T-helper 9 cell (primary cell): Measurements from ENCODE around the gene TMCC1.
A peak's percentile ranks its signal among the peaks of the same experiment; 100 is the strongest.
"Not testable (repeated sequence)": the region's sequence is repeated elsewhere in the genome, so short reads cannot be mapped to it uniquely, and the experiment has no call there.

Source experiments
- DNase-seq: peaks from one replicate; pipeline ENCODE4 v3.0.0-alpha.2; 2020

Gene TMCC1

DNA sequence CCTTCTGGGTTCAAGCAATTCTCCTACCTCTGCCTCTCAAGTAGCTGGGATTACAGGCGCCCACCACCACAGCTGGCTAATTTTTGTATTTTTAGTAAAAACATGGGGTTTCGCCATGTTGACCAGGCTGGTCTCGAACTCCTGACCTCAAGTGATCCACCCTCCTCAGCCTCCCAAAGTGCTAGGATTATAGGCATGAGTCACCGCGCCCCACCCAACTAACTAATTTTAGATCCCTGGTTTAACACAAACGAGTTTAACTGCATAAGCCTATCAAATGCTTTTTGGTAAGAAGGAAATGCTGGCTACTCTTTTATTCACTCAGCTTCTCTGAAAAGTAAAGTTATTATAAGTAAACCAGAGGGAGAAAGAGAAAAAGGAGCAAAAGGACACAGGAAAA lies 61.6 kb downstream of the TMCC1 start:
- DNase-seq = not testable (repeated sequence)

GRCh38 chr3:129831503-129831902 lies 62.0 kb downstream of the TMCC1 start:
- no peak for DNase-seq

DNA sequence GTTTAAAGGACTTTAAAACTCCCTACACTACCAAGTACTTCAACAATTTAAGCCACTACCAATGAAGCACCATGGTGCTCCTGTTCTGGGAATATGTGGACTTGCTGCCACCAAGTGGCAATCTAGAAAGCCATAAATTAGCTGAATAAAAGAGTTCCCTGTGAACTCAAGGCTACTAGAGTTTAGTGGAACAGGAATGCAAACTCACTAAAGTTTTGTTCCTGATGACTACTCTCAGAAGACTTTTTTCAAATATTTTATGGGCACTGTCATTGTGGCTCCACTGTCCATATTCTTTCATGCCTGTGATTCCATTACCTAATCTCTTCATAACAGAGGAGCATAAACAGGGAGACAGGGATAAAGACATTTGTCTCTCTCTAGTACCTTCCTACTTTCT lies 63.9 kb downstream of the TMCC1 start:
- DNase-seq = no peak

DNA sequence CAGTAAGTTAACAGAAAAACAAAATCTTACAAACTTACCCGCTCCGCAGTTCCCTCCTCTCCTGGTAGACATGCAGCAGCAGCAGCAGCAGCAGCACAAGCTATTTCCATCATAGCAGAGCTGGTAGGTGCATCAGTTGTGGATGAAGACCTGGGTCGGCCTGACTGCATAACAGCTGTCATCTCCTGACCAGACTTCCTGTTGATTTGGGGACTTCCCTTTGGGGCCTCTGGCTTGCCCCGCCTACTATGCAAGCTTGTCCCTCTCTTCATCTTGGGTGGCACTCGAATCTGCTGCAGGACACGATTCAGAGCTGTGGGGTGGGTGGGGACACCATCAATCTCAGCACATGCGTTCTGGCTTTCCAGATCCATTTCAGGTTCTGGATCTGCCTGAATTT lies 65.7 kb downstream of the TMCC1 start:
- peak; percentile 3 for DNase-seq

DNA sequence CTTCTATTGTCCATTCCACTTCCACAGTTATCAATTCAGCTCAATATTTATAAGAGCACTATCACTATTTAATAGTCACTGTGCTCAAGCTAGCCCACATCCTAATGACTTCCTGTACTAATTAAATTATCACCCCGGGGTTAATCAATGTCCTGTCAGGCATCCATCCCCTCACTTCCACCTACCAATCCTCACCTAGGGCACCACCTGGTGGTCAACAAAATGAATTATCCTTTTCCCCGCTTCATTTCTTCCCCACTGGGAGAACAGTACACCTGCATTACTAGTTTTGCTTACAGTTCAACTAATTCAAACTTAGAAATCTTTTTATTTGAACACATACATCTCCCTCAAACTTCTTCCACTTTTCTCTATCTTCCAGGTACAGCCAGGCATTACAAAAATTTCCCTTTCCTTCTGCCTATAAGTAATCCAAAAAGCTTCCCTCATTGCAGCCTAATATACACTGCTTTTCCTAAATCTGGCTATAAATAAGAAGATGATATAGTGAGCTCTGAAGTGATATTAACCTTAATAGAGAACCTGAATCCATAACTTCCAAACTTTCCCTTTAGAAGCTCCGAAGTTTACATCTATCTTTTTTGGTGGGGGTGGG lies 68.5 kb downstream of the TMCC1 start:
- peak; percentile 22 for DNase-seq

DNA sequence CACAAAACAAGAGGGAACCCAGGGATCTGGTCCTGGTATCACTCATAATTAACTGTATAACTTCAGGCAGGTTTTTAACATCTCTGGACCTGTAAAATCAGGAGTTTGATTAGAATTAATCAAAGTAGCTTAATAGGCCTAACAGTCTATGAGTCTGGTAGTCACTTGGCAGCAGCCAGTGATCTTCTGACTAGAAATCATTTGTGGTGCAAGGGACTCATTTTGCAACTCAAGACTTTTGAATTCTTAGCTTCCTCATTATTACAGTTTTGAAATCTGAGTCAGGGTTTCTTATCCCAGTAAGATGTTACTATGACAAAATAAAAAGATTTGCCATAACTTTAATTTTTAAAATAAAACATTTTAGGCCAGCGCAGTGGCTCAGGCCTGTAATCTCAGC lies 70.8 kb downstream of the TMCC1 start:
- DNase-seq = no peak

GRCh38 chr3:129822241-129822640 lies 71.3 kb downstream of the TMCC1 start:
- no peak for DNase-seq

- no peak for DNase-seq
Observed at GRCh38 chr3:129820587-129820986, 72.9 kb downstream of the TMCC1 start.

GRCh38 chr3:129812589-129812988 lies 80.9 kb downstream of the TMCC1 start:
- DNase-seq = no peak

DNA sequence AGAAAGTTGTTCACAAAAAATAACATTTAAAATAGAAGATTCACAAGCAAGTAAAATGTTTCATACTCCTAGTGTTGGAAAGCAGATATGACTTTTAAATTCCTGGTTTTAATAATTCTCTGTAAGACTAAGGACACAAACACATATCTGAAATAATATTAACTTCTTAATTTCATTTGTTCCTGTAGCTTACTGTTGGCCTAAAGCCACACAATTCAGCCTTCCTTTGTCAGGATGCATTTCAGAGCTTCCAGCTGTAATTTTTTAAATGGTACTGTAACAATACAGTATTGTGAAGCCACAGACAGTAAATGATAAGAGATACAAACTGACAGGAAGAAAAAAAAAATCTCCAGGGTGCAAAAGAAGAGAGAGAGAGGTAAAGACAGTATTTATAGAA lies 84.2 kb downstream of the TMCC1 start:
- no peak for DNase-seq

DNA sequence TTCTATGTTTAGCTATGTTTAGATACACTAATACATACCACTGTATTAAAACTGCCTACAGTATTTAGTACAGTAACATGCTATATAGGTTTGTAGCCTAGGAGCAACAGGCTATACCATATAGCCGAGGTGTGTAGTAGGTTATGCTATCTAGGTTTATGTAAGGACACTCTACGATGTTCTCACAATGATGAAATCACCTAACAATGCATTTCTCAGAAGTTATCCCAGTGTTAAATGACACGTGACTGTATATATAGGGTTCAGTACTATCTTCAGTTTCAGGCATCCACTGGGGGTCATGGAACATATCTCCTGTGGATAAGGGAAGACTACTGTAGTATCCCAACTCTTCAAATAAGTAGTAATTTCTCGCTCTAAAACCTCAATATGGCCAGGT lies 97.4 kb downstream of the TMCC1 start:
- no peak for DNase-seq

DNA sequence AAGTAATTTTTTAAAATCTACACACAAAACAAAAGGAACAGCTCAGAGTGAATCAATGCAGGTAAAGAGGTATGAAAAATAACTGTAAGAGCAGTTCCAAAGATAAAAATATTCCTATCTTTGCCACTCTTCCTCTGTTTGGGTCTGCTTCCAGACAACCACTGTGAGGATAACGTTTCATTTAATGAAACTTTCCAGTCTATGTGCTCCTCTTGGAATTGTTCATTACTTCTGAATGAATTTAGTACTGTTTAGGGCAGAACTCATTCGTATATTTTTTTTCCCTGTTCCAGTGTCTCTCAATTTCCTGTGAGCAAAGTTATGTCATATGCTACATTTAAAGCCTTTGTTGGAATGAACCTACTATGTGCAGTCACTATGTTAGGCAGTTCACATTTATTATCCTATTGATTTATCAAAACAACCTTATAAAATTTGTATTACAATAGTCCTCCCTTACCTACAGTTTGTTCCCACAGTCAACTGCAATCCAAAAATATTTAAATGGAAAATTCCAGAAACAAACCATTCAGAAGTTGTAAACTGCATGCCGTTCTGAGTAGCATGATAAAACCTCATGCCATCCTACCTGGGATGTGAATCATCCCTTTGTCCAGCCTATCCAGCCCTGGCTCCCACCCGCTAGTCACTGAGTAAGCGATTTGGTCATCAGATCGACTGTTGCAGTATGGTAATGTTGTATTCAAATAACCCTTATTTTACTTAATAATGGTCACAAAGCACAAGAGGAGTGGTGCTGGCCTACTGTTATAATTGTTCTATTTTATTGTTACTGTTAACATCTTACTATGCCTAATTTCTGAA lies 98.1 kb downstream of the TMCC1 start:
- no peak for DNase-seq

DNA sequence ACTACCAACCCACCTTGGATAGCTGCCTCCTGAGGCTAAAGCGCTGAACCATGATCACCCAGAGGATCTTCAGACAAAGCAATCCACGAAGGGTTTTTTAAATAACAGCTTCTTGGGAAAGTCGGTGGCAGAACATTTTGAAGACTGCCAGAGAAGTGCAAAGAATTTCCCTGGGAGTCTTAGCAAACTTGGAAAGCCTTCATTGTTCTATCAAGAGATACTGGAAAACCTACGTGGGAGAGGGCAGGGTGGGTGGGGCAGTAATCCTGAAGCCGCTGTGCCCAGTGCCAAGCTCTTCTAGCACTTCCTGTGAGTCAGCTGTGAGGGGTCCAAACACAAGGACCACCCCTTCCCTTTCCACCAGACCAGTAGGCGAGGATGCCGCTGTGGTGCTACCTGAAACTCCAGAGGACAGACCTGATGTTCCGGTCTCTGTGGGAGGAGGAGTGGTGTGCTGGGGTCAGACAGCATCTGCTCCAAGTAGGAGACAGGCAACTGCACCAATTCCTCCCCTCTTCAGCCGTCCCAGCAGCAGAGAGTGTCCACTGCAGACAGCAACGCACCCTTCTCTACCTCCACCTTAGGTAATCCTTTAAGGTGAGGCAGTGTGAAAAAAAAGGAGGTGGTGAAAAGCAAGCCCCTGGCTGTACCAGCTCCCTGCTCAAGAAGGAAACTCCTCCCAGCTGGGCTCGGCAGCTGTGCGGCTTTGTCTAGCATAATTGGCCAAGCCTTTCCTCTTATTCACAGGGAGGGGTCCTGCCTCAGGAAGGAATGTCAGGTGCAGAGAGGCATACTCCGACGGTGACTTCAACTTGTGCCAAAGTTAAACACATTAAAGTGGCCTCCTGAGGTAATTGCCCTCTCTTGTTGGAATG lies 99.0 kb downstream of the TMCC1 start:
- DNase-seq = no peak

DNA sequence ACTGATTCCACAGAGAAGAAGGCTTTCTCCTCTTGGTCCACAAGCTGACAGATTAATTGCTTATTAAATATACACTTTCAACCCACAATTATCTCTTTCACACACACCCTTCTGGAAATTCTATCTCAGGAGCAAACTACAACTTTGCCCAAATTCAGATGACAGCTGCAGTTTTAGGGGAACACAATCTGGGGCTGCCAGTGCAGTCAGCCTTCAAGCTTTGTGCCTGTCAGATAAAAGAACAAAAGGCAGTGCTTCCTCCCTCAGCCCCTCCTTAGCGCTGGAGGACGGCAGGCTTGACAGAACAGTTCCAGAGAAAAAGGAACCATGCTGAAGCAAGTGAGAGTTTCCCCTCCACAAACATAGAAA lies 99.6 kb downstream of the TMCC1 start:
- no peak for DNase-seq

- DNase-seq = no peak
Observed at GRCh38 chr3:129793319-129793718, 100.2 kb downstream of the TMCC1 start.

DNA sequence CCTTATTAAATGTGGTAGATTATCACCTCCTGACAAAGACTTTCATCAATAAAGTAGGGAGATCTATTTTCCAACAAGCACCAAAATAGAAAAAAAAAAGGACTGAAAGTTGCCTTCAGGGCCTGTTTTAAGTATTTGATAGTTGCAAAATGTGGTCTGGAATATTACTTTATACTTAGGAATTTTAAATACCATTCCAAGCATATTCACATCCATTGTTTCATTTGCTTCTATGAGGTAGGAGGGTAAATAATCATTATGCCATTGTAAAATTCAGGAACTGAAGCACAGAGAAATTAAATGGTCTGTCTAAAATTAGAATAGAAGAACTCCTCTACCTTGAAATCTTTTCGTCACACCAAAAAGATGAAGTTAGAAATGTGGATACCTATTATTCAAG lies 110.0 kb downstream of the TMCC1 start:
- DNase-seq = no peak

GRCh38 chr3:129778871-129779270 lies 114.6 kb downstream of the TMCC1 start:
- DNase-seq = no peak

- DNase-seq = no peak
Observed at GRCh38 chr3:129777806-129778205, 115.7 kb downstream of the TMCC1 start.

- DNase-seq = no peak
Observed at GRCh38 chr3:129775870-129776269, 117.6 kb downstream of the TMCC1 start.

DNA sequence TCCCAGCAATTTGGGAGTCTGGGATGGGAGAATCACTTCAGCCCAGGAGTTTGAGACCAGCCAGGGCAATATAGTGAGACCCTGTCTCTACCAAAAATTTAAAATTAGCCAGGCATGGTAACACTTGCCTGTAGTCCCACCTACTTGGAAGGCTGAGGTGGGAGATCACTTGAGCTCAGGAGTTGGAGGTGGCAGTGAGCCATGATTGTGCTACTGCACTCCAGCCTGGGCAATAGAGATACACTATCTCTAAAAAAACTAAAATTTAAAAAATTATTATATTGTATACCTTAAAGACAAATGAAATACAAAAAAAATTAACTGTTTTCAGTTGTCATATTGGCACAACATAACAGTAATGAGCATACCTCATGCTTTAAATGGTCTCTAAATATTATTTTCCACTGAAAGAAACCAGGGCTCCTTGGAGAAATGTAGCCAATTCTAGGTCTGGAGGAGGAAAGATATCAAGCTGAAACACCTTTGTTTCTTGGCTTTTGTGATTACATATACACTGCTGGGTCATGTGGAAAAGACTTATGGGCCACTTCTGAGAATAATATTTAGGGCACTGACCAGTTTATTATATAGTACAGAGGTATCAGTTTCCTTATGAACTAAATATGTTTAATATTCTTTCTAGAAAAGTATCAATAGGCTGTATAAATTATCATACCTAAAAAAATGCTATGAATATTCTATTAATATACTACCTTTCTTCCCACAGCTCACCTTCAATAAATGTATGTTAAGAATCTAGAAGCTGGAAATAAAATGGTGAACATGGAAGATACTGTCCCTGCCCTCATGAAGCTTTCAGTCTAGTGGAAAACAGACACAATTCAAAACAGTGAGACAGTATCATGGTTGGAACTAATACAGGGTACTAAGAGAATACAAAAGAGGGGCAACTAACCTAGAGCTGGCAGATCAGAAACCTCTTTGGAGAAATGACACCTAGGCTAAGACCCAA lies 119.5 kb downstream of the TMCC1 start:
- DNase-seq = no peak

- no peak for DNase-seq
Observed at GRCh38 chr3:129770604-129771003, 122.9 kb downstream of the TMCC1 start.

- no peak for DNase-seq
Observed at GRCh38 chr3:129769616-129770015, 123.9 kb downstream of the TMCC1 start.
